ENCODE measurements around the gene USP24.

USP24 gene

GRCh38 chr1:55051169-55051568, 164.0 kb downstream of the USP24 start:
- DNase-seq = no peak

GRCh38 chr1:55050283-55050682, 164.9 kb downstream of the USP24 start:
- no peak for DNase-seq

- DNase-seq = no peak
These were observed 165.3 kb downstream of the USP24 start for GRCh38 chr1:55049914-55050278.

- DNase-seq = no peak
These were observed 165.8 kb downstream of the USP24 start for GRCh38 chr1:55049271-55049913.

- DNase-seq = no peak
These were observed 166.5 kb downstream of the USP24 start for GRCh38 chr1:55048453-55049270.

GRCh38 chr1:55047611-55048010, 167.6 kb downstream of the USP24 start:
- no peak for DNase-seq

- DNase-seq = no peak
These were observed 168.3 kb downstream of the USP24 start for GRCh38 chr1:55046871-55047270.

GRCh38 chr1:55045430-55045829, 169.7 kb downstream of the USP24 start:
- DNase-seq = no peak

GRCh38 chr1:55044617-55045397, 170.4 kb downstream of the USP24 start:
- no peak for DNase-seq

GRCh38 chr1:55043726-55044125, 171.4 kb downstream of the USP24 start:
- no peak for DNase-seq

- DNase-seq = no peak
These were observed 172.2 kb downstream of the USP24 start for GRCh38 chr1:55043011-55043410.

- no peak for DNase-seq
These were observed 173.6 kb downstream of the USP24 start for GRCh38 chr1:55041613-55042012.

- DNase-seq = no peak
These were observed 174.2 kb downstream of the USP24 start for GRCh38 chr1:55040933-55041494.

GRCh38 chr1:55040083-55040932, 174.9 kb downstream of the USP24 start:
- peak in 2 of 3 experiments; percentile 36 to 54 for DNase-seq

GRCh38 chr1:55039342-55040082, 175.7 kb downstream of the USP24 start, which contains the start of gene PCSK9:
Gene PCSK9, plus strand, starts transcription at chr1:55039548. Its CDS starts 290 bp downstream, at chr1:55039838.
- DNase-seq = peak in 2 of 3 experiments; percentile 45 to 54

- DNase-seq = no peak
These were observed 176.2 kb downstream of the USP24 start for GRCh38 chr1:55038974-55039341.

- DNase-seq = no peak
These were observed 176.7 kb downstream of the USP24 start for GRCh38 chr1:55038552-55038838.

GRCh38 chr1:55037733-55038551, 177.2 kb downstream of the USP24 start:
- DNase-seq = no peak

GRCh38 chr1:55035904-55036303, 179.3 kb downstream of the USP24 start:
- no peak for DNase-seq

GRCh38 chr1:55034476-55035133, 180.6 kb downstream of the USP24 start:
- DNase-seq = no peak
